ENCODE results near the gene RCBTB2.

DNA sequence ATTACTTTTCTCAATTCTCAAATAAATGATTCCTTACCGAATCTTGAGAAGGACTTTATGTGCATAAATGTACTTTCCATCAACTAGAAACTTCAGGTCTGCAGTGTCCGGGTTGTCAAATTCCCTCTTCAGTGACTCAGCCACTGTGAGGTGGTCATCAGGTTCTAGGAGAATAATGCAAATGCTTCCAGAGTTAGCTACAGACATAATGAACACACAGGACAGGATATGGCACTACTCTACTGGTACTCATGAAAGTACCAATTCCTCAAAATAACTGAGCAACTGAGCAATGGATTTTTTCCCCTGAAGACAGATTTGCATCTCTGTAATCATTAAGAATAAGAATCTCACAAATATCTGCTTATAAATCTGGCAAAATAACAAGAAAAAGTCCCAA lies 31.2 kb downstream of the RCBTB2 start:
- TF ChIP-seq, protein P1, sequence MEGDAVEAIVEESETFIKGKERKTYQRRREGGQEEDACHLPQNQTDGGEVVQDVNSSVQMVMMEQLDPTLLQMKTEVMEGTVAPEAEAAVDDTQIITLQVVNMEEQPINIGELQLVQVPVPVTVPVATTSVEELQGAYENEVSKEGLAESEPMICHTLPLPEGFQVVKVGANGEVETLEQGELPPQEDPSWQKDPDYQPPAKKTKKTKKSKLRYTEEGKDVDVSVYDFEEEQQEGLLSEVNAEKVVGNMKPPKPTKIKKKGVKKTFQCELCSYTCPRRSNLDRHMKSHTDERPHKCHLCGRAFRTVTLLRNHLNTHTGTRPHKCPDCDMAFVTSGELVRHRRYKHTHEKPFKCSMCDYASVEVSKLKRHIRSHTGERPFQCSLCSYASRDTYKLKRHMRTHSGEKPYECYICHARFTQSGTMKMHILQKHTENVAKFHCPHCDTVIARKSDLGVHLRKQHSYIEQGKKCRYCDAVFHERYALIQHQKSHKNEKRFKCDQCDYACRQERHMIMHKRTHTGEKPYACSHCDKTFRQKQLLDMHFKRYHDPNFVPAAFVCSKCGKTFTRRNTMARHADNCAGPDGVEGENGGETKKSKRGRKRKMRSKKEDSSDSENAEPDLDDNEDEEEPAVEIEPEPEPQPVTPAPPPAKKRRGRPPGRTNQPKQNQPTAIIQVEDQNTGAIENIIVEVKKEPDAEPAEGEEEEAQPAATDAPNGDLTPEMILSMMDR (IDR thresholded peaks at IDR 0.05), result no peak
- TF ChIP-seq EP300 (IDR thresholded peaks at IDR 0.05) (no peak), POLR2A (IDR thresholded peaks at IDR 0.05) (no peak)
